IMR-90 (cell line): Measurements from ENCODE around the gene SLC5A10. TPM values are rescaled to one million over a fixed set of nuclear protein-coding genes. Genes with fewer than 3 reads are reported as not detected.

ENCODE experiments used
- ATAC-seq: fragments of 200-7000 bp; cut with Tn5 transposase; 2 replicates; pipeline ENCODE4 v1.9.1; 2020; ENCODE audit warnings: low read depth, mild to moderate bottlenecking, moderate library complexity
- BruUV-seq: library from RNA; stranded (reverse); fragments of 400-500 nt; replicated peaks from 2 replicates; lab custom pipeline; 2021; lab: Mats Ljungman, UMichigan
- CTCF ChIA-PET: fragments of 300-600 bp; formaldehyde crosslinking; extraction: SDS; loops from one replicate; lab custom pipeline; 2021; ENCODE audit warnings: antibody characterized with exemption; lab: Yijun Ruan, JAX
- POLR2A ChIA-PET: fragments of 300-600 bp; sonication (Branson Sonifier 250); formaldehyde crosslinking; loops from one replicate; lab custom pipeline; 2022; ENCODE audit warnings: antibody characterized with exemption; ENCODE audit not compliant: unreplicated experiment; lab: Charles Lee
- DNase-seq: peaks from one replicate; pipeline ENCODE4 v3.0.0; 2013
- H2AFZ ChIP-seq: replicated peaks from 2 replicates; pipeline ENCODE3; 2013; ENCODE audit warnings: low read length, mild to moderate bottlenecking; ENCODE audit not compliant: poor library complexity
- H2AK5ac ChIP-seq: 2 replicates; pipeline ENCODE4 v1.6.1; 2013; ENCODE audit warnings: low read depth, low read length, inconsistent platforms
- H2AK9ac ChIP-seq: replicated peaks from 2 replicates; pipeline ENCODE3; 2013; ENCODE audit warnings: mild to moderate bottlenecking, low read depth, low read length, moderate library complexity; ENCODE audit not compliant: poor library complexity
- H2BK120ac ChIP-seq: 2 replicates; pipeline ENCODE4 v1.6.1; 2013; ENCODE audit warnings: low read depth, low read length, inconsistent platforms
- H2BK15ac ChIP-seq: 3 replicates; pipeline ENCODE4 v1.6.1; 2013; ENCODE audit warnings: low read depth, low read length, inconsistent platforms
- H2BK20ac ChIP-seq: 2 replicates; pipeline ENCODE4 v1.6.1; 2013; ENCODE audit warnings: low read depth, mild to moderate bottlenecking, inconsistent platforms, low read length, moderate library complexity
- H2BK5ac ChIP-seq: 2 replicates; pipeline ENCODE4 v1.6.1; 2013; ENCODE audit warnings: mild to moderate bottlenecking, low read depth, low read length, inconsistent platforms; ENCODE audit not compliant: poor library complexity, severe bottlenecking
- H3K14ac ChIP-seq: replicated peaks from 2 replicates; pipeline ENCODE4 v1.6.1; 2013; ENCODE audit warnings: low read depth, low read length, inconsistent platforms
- H3K18ac ChIP-seq: 2 replicates; pipeline ENCODE4 v1.6.1; 2013; ENCODE audit warnings: low read depth, low read length, control low read depth
- H3K23ac ChIP-seq: 2 replicates; pipeline ENCODE4 v1.6.1; 2013; ENCODE audit warnings: low read depth, low read length, inconsistent platforms
- H3K27ac ChIP-seq: 2 replicates; pipeline ENCODE4 v1.5.1; 2013; ENCODE audit warnings: mild to moderate bottlenecking, control low read depth, low read length; ENCODE audit not compliant: insufficient read depth
- H3K27me3 ChIP-seq: 2 replicates; pipeline ENCODE4 v1.6.1; 2013; ENCODE audit warnings: low read length; ENCODE audit not compliant: control insufficient read depth, insufficient read depth
- H3K36me3 ChIP-seq: 2 replicates; pipeline ENCODE4 v1.6.1; 2013; ENCODE audit warnings: low read length, mixed read lengths; ENCODE audit not compliant: control insufficient read depth, insufficient read depth
- H3K4ac ChIP-seq: 2 replicates; pipeline ENCODE4 v1.6.1; 2013; ENCODE audit warnings: low read depth, low read length, inconsistent platforms
- H3K4me1 ChIP-seq: 2 replicates; pipeline ENCODE4 v1.6.1; 2013; ENCODE audit warnings: low read length, mixed read lengths; ENCODE audit not compliant: control insufficient read depth, insufficient read depth
- H3K4me2 ChIP-seq: 2 replicates; pipeline ENCODE4 v1.6.1; 2013; ENCODE audit warnings: low read depth, mild to moderate bottlenecking, control low read depth, low read length, moderate library complexity
- H3K4me3 ChIP-seq: 2 replicates; pipeline ENCODE4 v1.5.1; 2013; ENCODE audit warnings: low read depth, mild to moderate bottlenecking, control low read depth, low read length, moderate library complexity; ENCODE audit not compliant: insufficient read depth
- H3K56ac ChIP-seq: 2 replicates; pipeline ENCODE4 v1.6.1; 2013; ENCODE audit warnings: low read length, inconsistent platforms; ENCODE audit not compliant: insufficient read depth; ENCODE audit errors: extremely low read depth
- H3K79me1 ChIP-seq, 2 experiments: 2 replicates each; pipeline ENCODE4 v1.6.1; 2013; ENCODE audit warnings: low read length in 2 of 2, inconsistent platforms in 1 of 2, low read depth in 1 of 2
- H3K9ac ChIP-seq: 2 replicates; pipeline ENCODE4 v1.6.1; 2013; ENCODE audit warnings: low read depth, low read length, control low read depth
- H3K9me1 ChIP-seq: 2 replicates; pipeline ENCODE4 v1.6.1; 2013; ENCODE audit warnings: low read length, inconsistent platforms; ENCODE audit not compliant: insufficient read depth
- H3K9me3 ChIP-seq: 2 replicates; pipeline ENCODE4 v1.6.1; 2013; ENCODE audit warnings: low read length; ENCODE audit not compliant: control insufficient read depth, insufficient read depth
- H4K20me1 ChIP-seq: 2 replicates; pipeline ENCODE4 v1.6.1; 2013; ENCODE audit warnings: low read length, inconsistent platforms; ENCODE audit not compliant: insufficient read depth
- H4K5ac ChIP-seq: 2 replicates; pipeline ENCODE4 v1.6.1; 2013; ENCODE audit warnings: mild to moderate bottlenecking, low read depth, low read length, control low read depth
- H4K8ac ChIP-seq, 2 experiments: 2 replicates each; pipeline ENCODE4 v1.6.1; 2013; ENCODE audit warnings: low read depth in 2 of 2, low read length in 2 of 2, control low read depth in 1 of 2, inconsistent platforms in 1 of 2
- H4K91ac ChIP-seq: 2 replicates; pipeline ENCODE4 v1.6.1; 2013; ENCODE audit warnings: low read depth, low read length, inconsistent platforms; ENCODE audit not compliant: insufficient read depth
- BHLHE40 ChIP-seq: fragments of 150-350 bp; IDR thresholded peaks from 2 replicates; pipeline ENCODE4 v1.6.1; 2016; ENCODE audit warnings: mild to moderate bottlenecking, low read depth, low read length
- CEBPB ChIP-seq: IDR thresholded peaks from 2 replicates; pipeline ENCODE4 v1.6.1; 2012; ENCODE audit warnings: low read depth, low read length, improper control_type of control experiment
- CHD1 ChIP-seq: IDR thresholded peaks from 2 replicates; pipeline ENCODE4 v1.6.1; 2012; ENCODE audit warnings: low read depth, low read length, improper control_type of control experiment
- CTCF ChIP-seq: conservative IDR thresholded peaks from 2 replicates; pipeline ENCODE4 v1.5.1; 2012; ENCODE audit warnings: mild to moderate bottlenecking, low read depth, low read length, improper control_type of control experiment
- ELK1 ChIP-seq: fragments of 150-350 bp; IDR thresholded peaks from 2 replicates; pipeline ENCODE4 v1.6.1; 2016; ENCODE audit warnings: low read depth, mild to moderate bottlenecking, low read length, moderate library complexity, borderline replicate concordance
- FOS ChIP-seq: fragments of 150-350 bp; IDR thresholded peaks from 2 replicates; pipeline ENCODE4 v1.6.1; 2016; ENCODE audit warnings: low read depth, low read length
- MAFK ChIP-seq: IDR thresholded peaks from 2 replicates; pipeline ENCODE4 v1.6.1; 2012; ENCODE audit warnings: low read depth, low read length, improper control_type of control experiment
- MAZ ChIP-seq: IDR thresholded peaks from 2 replicates; pipeline ENCODE4 v1.6.1; 2012; ENCODE audit warnings: low read depth, mild to moderate bottlenecking, low read length, improper control_type of control experiment, moderate library complexity, borderline replicate concordance
- MXI1 ChIP-seq: IDR thresholded peaks from 2 replicates; pipeline ENCODE4 v1.6.1; 2012; ENCODE audit warnings: low read depth, mild to moderate bottlenecking, low read length, moderate library complexity, borderline replicate concordance
- NFE2L2 ChIP-seq: fragments of 150-350 bp; IDR thresholded peaks from 2 replicates; pipeline ENCODE4 v1.6.1; 2016; ENCODE audit warnings: low read depth, mild to moderate bottlenecking, low read length
- POLR2A ChIP-seq: IDR thresholded peaks from 2 replicates; pipeline ENCODE4 v1.6.1; 2012; ENCODE audit warnings: mild to moderate bottlenecking, low read depth, low read length
- RAD21 ChIP-seq: IDR thresholded peaks from 2 replicates; pipeline ENCODE4 v1.6.1; 2012; ENCODE audit warnings: low read length, improper control_type of control experiment
- RCOR1 ChIP-seq: IDR thresholded peaks from 2 replicates; pipeline ENCODE4 v1.6.1; 2012; ENCODE audit warnings: mild to moderate bottlenecking, low read length, improper control_type of control experiment; ENCODE audit not compliant: insufficient replicate concordance
- RFX5 ChIP-seq: IDR thresholded peaks from 2 replicates; pipeline ENCODE4 v1.8.0; 2012; ENCODE audit warnings: low read depth, mild to moderate bottlenecking, low read length, moderate library complexity
- SMC3 ChIP-seq: fragments of 150-350 bp; IDR thresholded peaks from 2 replicates; pipeline ENCODE4 v1.6.1; 2016; ENCODE audit warnings: low read depth, mild to moderate bottlenecking, antibody characterized with exemption, low read length, moderate library complexity
- USF2 ChIP-seq: fragments of 150-350 bp; IDR thresholded peaks from 2 replicates; pipeline ENCODE4 v1.6.1; 2017; ENCODE audit warnings: mild to moderate bottlenecking, antibody characterized with exemption, low read length, low read depth
- WGBS, 2 experiments: methylation state at CpG; one replicate each; pipeline versions ENCODE4 v1.1.5 to v1.1.7; 2013; ENCODE audit warnings: missing lambda C conversion rate in 2 of 2; ENCODE audit not compliant: insufficient read length in 1 of 2; ENCODE audit errors: extremely low coverage in 2 of 2; 5-methylcytosine and 5-hydroxymethylcytosine counted together
- dilution Hi-C: fragments of 300-500 bp; cut with HindIII; formaldehyde crosslinking; loops from one replicate; pipeline ENCODE4 v1.14.3; 2018; ENCODE audit warnings: low sequenced_read_pairs; ENCODE audit not compliant: unreplicated experiment
- in situ Hi-C: fragments of 300-500 bp; cut with MboI; formaldehyde crosslinking; loops from 3 replicates; pipeline ENCODE4 v1.14.3; 2019; ENCODE audit warnings: low sequenced_read_pairs, inconsistent platforms, mixed read lengths
- intact Hi-C: fragments of 100-400 bp; cut with micrococcal nuclease; formaldehyde crosslinking; loops from 2 replicates; pipeline ENCODE4 v1.10.0; 2022
- polyA plus RNA-seq, 3 experiments: library from polyadenylated mRNA; depleted of rRNA; stranded (reverse); fragments of >200 nt; gene quantifications; 2 replicates each; pipeline ENCODE4 v1.2.3, GENCODE V29; 2012; ENCODE audit warnings: low replicate concordance in 1 of 3
- total RNA-seq: library from RNA; depleted of rRNA; stranded (reverse); fragments of >200 nt; gene quantifications from 2 replicates; pipeline ENCODE4 v1.2.3, GENCODE V29; 2012

SLC5A10 gene
- total and polyA plus RNA-seq, 2 of the 4 experiments (the other 2 are of a cell fraction), result not detected

GRCh38 chr17:18928628-18929125, 23.3 kb upstream of the SLC5A10 start:
- no peak overlapping the region for H2AK9ac ChIP-seq
- H3K23ac ChIP-seq, result no peak overlapping the region
- H4K20me1 ChIP-seq, result no peaks in the 10 kb centered on the region
- H2AK5ac ChIP-seq, result no peak overlapping the region
- BruUV-seq, result no TSS peak
- H4K5ac ChIP-seq, result no peak overlapping the region
- ChIA-PET POLR2A (no interaction called here), CTCF (no interaction called here)
- dilution Hi-C loops, result no loop called here
- 100% methylated on average over 4 of the region's 9 CpGs; no CpG with 5 or more reads in 1 of the 2 experiments for WGBS, 2 experiments
- DNase-seq (no peak), ATAC-seq (no peak)
- H2BK15ac ChIP-seq, result no peak overlapping the region
- no peak overlapping the region for H3K56ac ChIP-seq
- H3K4me1 ChIP-seq, result no peaks in the 10 kb centered on the region
- no peak overlapping the region for H4K8ac ChIP-seq
- H4K91ac ChIP-seq, result no peak overlapping the region
- H3K9ac ChIP-seq, result no peak overlapping the region
- H3K27ac ChIP-seq, result no peak overlapping the region
- H3K4ac ChIP-seq, result no peak overlapping the region
- intact Hi-C loops, result no loop called here
- H2AFZ ChIP-seq, result no peak overlapping the region
- peaks cover 11% of the 10 kb centered on the region; the same call in 1 of the 2 replicates for H3K9me1 ChIP-seq
- no peak overlapping the region for H3K4me3 ChIP-seq
- H2BK5ac ChIP-seq, result no peak overlapping the region
- no peaks in the 10 kb centered on the region for H3K27me3 ChIP-seq
- TF ChIP-seq RCOR1 (no peak), FOS (no peak), USF2 (no peak), MXI1 (no peak), ELK1 (no peak), CTCF (no peak), NFE2L2 (no peak), BHLHE40 (no peak), RFX5 (no peak), CHD1 (no peak), CEBPB (no peak), RAD21 (no peak), SMC3 (no peak), POLR2A (no peak), MAZ (no peak), MAFK (no peak)
- no peak overlapping the region for H2BK120ac ChIP-seq
- peaks cover 9 to 13% of the 10 kb centered on the region in 2 experiments for H3K79me1 ChIP-seq
- peaks cover 18% of the 10 kb centered on the region for H3K36me3 ChIP-seq
- H3K4me2 ChIP-seq, result no peak overlapping the region
- H2BK20ac ChIP-seq, result no peak overlapping the region
- H3K14ac ChIP-seq, result no peak overlapping the region
- no peaks in the 10 kb centered on the region for H3K9me3 ChIP-seq
- H3K18ac ChIP-seq, result no peak overlapping the region
- in situ Hi-C loops, result no loop called here
